ENCODE data around the gene LIN9.
A peak's percentile ranks its signal among the peaks of the same experiment; 100 is the strongest.

LIN9 gene, protein sequence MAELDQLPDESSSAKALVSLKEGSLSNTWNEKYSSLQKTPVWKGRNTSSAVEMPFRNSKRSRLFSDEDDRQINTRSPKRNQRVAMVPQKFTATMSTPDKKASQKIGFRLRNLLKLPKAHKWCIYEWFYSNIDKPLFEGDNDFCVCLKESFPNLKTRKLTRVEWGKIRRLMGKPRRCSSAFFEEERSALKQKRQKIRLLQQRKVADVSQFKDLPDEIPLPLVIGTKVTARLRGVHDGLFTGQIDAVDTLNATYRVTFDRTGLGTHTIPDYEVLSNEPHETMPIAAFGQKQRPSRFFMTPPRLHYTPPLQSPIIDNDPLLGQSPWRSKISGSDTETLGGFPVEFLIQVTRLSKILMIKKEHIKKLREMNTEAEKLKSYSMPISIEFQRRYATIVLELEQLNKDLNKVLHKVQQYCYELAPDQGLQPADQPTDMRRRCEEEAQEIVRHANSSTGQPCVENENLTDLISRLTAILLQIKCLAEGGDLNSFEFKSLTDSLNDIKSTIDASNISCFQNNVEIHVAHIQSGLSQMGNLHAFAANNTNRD

DNA sequence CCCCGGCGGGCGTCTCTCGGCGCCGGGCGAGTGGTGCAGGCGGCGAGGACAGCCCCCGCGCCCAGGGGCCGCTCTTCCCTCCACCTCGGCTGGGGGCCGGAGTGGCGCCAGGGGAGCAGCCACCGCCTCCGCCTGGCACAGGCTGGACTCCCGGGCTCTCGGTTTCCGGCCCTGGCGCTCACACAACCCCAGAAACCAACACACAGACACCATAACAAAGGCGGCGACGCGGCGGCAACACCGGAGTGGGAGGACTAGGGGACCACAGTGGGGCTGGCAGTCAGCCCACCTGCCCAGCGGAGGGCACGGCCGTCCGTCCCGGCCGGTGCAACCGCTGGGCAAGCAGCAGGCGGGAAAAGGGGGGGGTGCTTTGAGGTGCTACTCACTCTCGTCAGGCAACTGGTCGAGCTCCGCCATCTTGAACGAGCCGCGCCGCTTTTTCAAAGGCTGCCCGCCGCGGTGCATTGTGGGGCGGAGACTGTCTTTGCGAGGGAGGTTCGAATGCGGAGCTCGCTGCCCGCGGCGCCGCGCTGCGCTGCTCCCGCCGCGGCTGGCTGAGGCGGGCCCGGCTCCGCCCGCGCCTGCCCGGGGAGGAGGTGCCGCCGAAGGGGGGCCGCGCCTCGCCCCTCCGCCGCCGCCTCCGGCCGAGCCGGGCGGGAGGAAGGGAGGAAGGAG is at the start of gene LIN9:
TSS of gene LIN9 (minus strand) at position 442 of the 675 bp plus-strand sequence. CDS start at position 417, 25 bp downstream.
- Histone ChIP-seq H2AFZ (ENCODE audit: low read depth, low read length) (peak within 1 kb of the TSS; percentile 95), H4K20me1 (ENCODE audit: insufficient read depth, low read length) (peaks cover 13% of the 10 kb centered on the region; the same call in 1 of the 2 replicates), H3K36me3 (replicated peaks; ENCODE audit: low read depth, low read length) (peaks cover 6% of the 10 kb centered on the region), H3K9ac (ENCODE audit: low read length) (peak within 1 kb of the TSS; percentile 99), H3K4me3 (ENCODE audit: low read length) (peak within 1 kb of the TSS; percentile 95), H3K4me2 (ENCODE audit: low read length) (peak within 1 kb of the TSS; percentile 91), H3K9me3 (ENCODE audit: insufficient read depth, low read length) (no peaks in the 10 kb centered on the region), H3K4me1 (ENCODE audit: low read length) (peaks cover 22% of the 10 kb centered on the region), H3K27ac (ENCODE audit: low read length) (peak within 1 kb of the TSS; percentile 74), H3K79me2 (ENCODE audit: low read length) (peaks cover 51% of the 10 kb centered on the region), H3K27me3 (ENCODE audit: low read depth, low read length) (no peaks in the 10 kb centered on the region)
- TF ChIP-seq EZH2phosphoT487 (IDR thresholded peaks at IDR 0.05; ENCODE audit: low read depth) = no peak
- TF ChIP-seq, protein P1, sequence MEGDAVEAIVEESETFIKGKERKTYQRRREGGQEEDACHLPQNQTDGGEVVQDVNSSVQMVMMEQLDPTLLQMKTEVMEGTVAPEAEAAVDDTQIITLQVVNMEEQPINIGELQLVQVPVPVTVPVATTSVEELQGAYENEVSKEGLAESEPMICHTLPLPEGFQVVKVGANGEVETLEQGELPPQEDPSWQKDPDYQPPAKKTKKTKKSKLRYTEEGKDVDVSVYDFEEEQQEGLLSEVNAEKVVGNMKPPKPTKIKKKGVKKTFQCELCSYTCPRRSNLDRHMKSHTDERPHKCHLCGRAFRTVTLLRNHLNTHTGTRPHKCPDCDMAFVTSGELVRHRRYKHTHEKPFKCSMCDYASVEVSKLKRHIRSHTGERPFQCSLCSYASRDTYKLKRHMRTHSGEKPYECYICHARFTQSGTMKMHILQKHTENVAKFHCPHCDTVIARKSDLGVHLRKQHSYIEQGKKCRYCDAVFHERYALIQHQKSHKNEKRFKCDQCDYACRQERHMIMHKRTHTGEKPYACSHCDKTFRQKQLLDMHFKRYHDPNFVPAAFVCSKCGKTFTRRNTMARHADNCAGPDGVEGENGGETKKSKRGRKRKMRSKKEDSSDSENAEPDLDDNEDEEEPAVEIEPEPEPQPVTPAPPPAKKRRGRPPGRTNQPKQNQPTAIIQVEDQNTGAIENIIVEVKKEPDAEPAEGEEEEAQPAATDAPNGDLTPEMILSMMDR (IDR thresholded peaks at IDR 0.05; ENCODE audit: low read depth, low read length) = 0 out of 2 replicates have a peak, but pooled peaks have one; percentile 24

DNA sequence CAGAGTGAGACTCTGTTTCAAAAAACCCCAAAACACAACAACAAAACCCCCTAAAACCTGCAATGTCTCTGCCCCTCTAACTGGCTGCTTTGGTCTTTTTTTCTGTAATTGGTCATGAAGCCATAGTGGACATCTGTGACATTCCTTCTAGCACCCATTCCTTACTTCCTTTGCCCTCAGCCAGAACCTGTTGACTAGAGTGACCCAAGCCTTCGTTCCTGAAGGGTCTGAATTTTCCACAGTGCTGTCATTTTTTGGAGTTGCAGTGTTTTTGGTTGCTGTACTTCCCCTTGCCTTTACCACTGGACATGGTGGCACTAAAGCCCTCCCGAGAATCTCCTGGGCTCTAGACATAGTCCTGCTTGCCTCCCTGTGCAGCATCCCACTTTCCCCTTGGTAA is 48.5 kb upstream of the LIN9 start:
- H3K79me2 ChIP-seq (ENCODE audit: low read length) = no peaks in the 10 kb centered on the region
- no peak overlapping the region for H3K4me2 ChIP-seq (ENCODE audit: low read length)
- H4K20me1 ChIP-seq (ENCODE audit: insufficient read depth, low read length) = no peaks in the 10 kb centered on the region
- TF ChIP-seq, protein P1 (IDR thresholded peaks at IDR 0.05; ENCODE audit: low read depth, low read length) = no peak
- TF ChIP-seq EZH2phosphoT487 (IDR thresholded peaks at IDR 0.05; ENCODE audit: low read depth) = no peak
- no peaks in the 10 kb centered on the region for H3K27me3 ChIP-seq (ENCODE audit: low read depth, low read length)
- H3K4me1 ChIP-seq (ENCODE audit: low read length) = peaks cover 47% of the 10 kb centered on the region
- peaks cover 60% of the 10 kb centered on the region for H3K36me3 ChIP-seq (replicated peaks; ENCODE audit: low read depth, low read length)
- no peak overlapping the region for H3K4me3 ChIP-seq (ENCODE audit: low read length)
- no peak overlapping the region for H3K9ac ChIP-seq (ENCODE audit: low read length)
- H2AFZ ChIP-seq (ENCODE audit: low read depth, low read length) = no peak overlapping the region
- no peaks in the 10 kb centered on the region for H3K9me3 ChIP-seq (ENCODE audit: insufficient read depth, low read length)
- H3K27ac ChIP-seq (ENCODE audit: low read length) = no peak overlapping the region

DNA sequence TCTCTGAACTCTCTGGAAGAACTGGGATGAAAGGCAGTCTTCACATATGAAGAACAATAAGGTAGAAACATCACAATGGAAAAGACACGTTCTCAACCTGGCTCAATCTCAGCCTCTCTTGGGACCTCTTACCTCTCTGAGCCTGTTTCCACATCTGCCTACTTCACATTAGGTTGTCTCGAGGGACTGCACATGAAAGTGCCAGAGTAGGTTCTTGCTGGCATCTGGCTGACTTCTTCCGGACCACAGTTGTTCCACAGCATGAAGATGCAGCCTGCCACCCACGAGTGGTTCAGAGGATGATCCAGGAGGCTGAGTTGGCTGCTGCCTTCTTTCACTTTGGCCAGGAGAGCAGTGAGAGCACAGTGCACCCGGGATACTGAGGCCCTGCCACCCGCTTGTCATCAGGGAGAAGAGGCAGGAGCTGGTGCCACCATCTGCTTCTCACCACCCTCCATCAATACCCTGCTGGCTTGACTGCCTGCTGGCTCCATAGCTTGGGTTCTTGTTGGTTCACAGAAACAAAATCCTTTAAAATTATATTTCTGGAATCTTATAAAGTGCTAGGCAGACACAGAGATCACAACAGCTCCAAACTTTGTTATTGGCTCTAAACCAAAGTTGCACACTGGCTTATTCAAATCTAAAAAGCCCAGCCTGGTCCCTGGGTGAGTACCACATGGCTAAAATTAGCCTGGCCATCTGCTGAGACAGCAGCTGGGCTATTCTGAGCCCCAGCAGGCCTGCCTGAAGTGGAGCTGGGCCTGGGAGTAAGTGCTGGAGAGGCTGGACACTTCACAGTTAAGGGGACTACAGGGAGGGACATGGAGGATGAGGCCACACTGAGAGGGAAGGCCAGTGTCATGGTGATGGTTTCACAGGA is 46.9 kb upstream of the LIN9 start:
- H3K4me2 ChIP-seq (ENCODE audit: low read length) = peak overlapping the region; percentile 50
- TF ChIP-seq, protein P1 (IDR thresholded peaks at IDR 0.05; ENCODE audit: low read depth, low read length) = no peak
- no peak for TF ChIP-seq EZH2phosphoT487 (IDR thresholded peaks at IDR 0.05; ENCODE audit: low read depth)
- no peaks in the 10 kb centered on the region for H4K20me1 ChIP-seq (ENCODE audit: insufficient read depth, low read length)
- H3K4me1 ChIP-seq (ENCODE audit: low read length) = peaks cover 44% of the 10 kb centered on the region
- H3K27me3 ChIP-seq (ENCODE audit: low read depth, low read length) = no peaks in the 10 kb centered on the region
- peaks cover 45% of the 10 kb centered on the region for H3K36me3 ChIP-seq (replicated peaks; ENCODE audit: low read depth, low read length)
- H3K79me2 ChIP-seq (ENCODE audit: low read length) = no peaks in the 10 kb centered on the region
- no peak overlapping the region for H2AFZ ChIP-seq (ENCODE audit: low read depth, low read length)
- H3K4me3 ChIP-seq (ENCODE audit: low read length) = peak overlapping the region; percentile 17; the same call in 1 of the 2 replicates
- H3K27ac ChIP-seq (ENCODE audit: low read length) = peak overlapping the region; percentile 57
- H3K9me3 ChIP-seq (ENCODE audit: insufficient read depth, low read length) = no peaks in the 10 kb centered on the region
- H3K9ac ChIP-seq (ENCODE audit: low read length) = peak overlapping the region; percentile 8
